Loucy (cell line): ENCODE data around the gene PIGK.

Experiments used
- H2AFZ ChIP-seq: fragments of 200-600 bp; sonication (generic); 2 replicates; pipeline ENCODE4 v1.6.0; 2016; ENCODE audit warnings: antibody characterized with exemption, mild to moderate bottlenecking, low read length, moderate library complexity
- H3F3A ChIP-seq: fragments of 200-600 bp; 2 replicates; pipeline ENCODE4 v1.6.0; 2016; ENCODE audit warnings: antibody characterized with exemption, low read depth, mild to moderate bottlenecking
- H3K27me3 ChIP-seq: fragments of 200-600 bp; sonication (generic); 2 replicates; pipeline ENCODE4 v1.6.1; 2014; ENCODE audit warnings: low read length, mild to moderate bottlenecking; ENCODE audit not compliant: insufficient read depth, poor library complexity, severe bottlenecking
- H3K36me3 ChIP-seq: fragments of 200-600 bp; sonication (generic); 2 replicates; pipeline ENCODE4 v1.6.1; 2016; ENCODE audit warnings: low read length; ENCODE audit not compliant: insufficient read depth
- H3K4me1 ChIP-seq: fragments of 200-600 bp; sonication (generic); 2 replicates; pipeline ENCODE4 v1.5.1; 2014; ENCODE audit warnings: low read length, mild to moderate bottlenecking; ENCODE audit not compliant: insufficient read depth, poor library complexity, severe bottlenecking
- H3K4me2 ChIP-seq: fragments of 200-600 bp; sonication (generic); 2 replicates; pipeline ENCODE4 v1.6.0; 2014; ENCODE audit warnings: antibody characterized with exemption, low read length, low read depth, mild to moderate bottlenecking; ENCODE audit not compliant: poor library complexity, severe bottlenecking
- H3K4me3 ChIP-seq: fragments of 200-600 bp; sonication (generic); 2 replicates; pipeline ENCODE4 v1.5.1; 2014; ENCODE audit warnings: low read length, mild to moderate bottlenecking, mixed read lengths; ENCODE audit not compliant: poor library complexity, severe bottlenecking
- H3K79me2 ChIP-seq: fragments of 200-600 bp; sonication (generic); 2 replicates; pipeline ENCODE4 v1.6.1; 2014; ENCODE audit warnings: low read length; ENCODE audit not compliant: insufficient read depth
- H3K9ac ChIP-seq: fragments of 200-600 bp; sonication (generic); 2 replicates; pipeline ENCODE4 v1.6.0; 2014; ENCODE audit warnings: mild to moderate bottlenecking, low read depth, low read length, moderate library complexity; ENCODE audit not compliant: poor library complexity, severe bottlenecking
- H3K9me2 ChIP-seq: fragments of 200-600 bp; sonication (generic); replicated peaks from 2 replicates; pipeline ENCODE4 v1.6.1; 2016; ENCODE audit warnings: low read depth, low read length, mixed read lengths
- H3K9me3 ChIP-seq: fragments of 200-600 bp; sonication (generic); 2 replicates; pipeline ENCODE4 v1.6.1; 2014; ENCODE audit warnings: mild to moderate bottlenecking, antibody characterized with exemption, low read length, low read depth; ENCODE audit not compliant: insufficient read depth
- H4K20me1 ChIP-seq: fragments of 200-600 bp; sonication (generic); 2 replicates; pipeline ENCODE4 v1.6.0; 2014; ENCODE audit warnings: antibody characterized with exemption, low read length, mild to moderate bottlenecking; ENCODE audit not compliant: insufficient read depth, poor library complexity, severe bottlenecking
- CTCF ChIP-seq: fragments of 200-600 bp; sonication (generic); conservative IDR thresholded peaks from 2 replicates; pipeline ENCODE4 v1.5.1; 2014; ENCODE audit warnings: mild to moderate bottlenecking, antibody characterized with exemption, low read length
- EZH2phosphoT487 ChIP-seq: fragments of 200-600 bp; IDR thresholded peaks from 2 replicates; pipeline ENCODE4 v1.6.1; 2018; ENCODE audit warnings: antibody characterized with exemption, mild to moderate bottlenecking, moderate library complexity, borderline replicate concordance

Gene PIGK

GRCh38 chr1:77263708-77264107, 44.5 kb upstream of the PIGK start:
- Histone ChIP-seq H3K9me2 (no peaks in the 10 kb centered on the region), H3K4me3 (no peak overlapping the region), H4K20me1 (no peaks in the 10 kb centered on the region), H3K4me1 (no peaks in the 10 kb centered on the region), H2AFZ (no peak overlapping the region), H3K4me2 (no peak overlapping the region), H3K79me2 (no peaks in the 10 kb centered on the region), H3K27me3 (no peaks in the 10 kb centered on the region), H3K9ac (no peak overlapping the region), H3F3A (no peaks in the 10 kb centered on the region), H3K9me3 (no peaks in the 10 kb centered on the region), H3K36me3 (no peaks in the 10 kb centered on the region)
- no peak for TF ChIP-seq CTCF
- no peak for TF ChIP-seq EZH2phosphoT487

GRCh38 chr1:77253211-77253610, 34.0 kb upstream of the PIGK start:
- H3K4me1 ChIP-seq: no peaks in the 10 kb centered on the region
- no peaks in the 10 kb centered on the region for H3K27me3 ChIP-seq
- no peak overlapping the region for H3K4me2 ChIP-seq
- peaks cover 10% of the 10 kb centered on the region; the same call in 1 of the 2 replicates for H3K9me3 ChIP-seq
- H3K36me3 ChIP-seq: no peaks in the 10 kb centered on the region
- TF ChIP-seq EZH2phosphoT487: no peak
- no peak for TF ChIP-seq CTCF
- H3K9ac ChIP-seq: no peak overlapping the region
- H3K4me3 ChIP-seq: no peak overlapping the region
- H4K20me1 ChIP-seq: no peaks in the 10 kb centered on the region
- no peaks in the 10 kb centered on the region for H3F3A ChIP-seq
- no peaks in the 10 kb centered on the region for H3K79me2 ChIP-seq
- no peak overlapping the region for H2AFZ ChIP-seq
- H3K9me2 ChIP-seq: no peaks in the 10 kb centered on the region

DNA sequence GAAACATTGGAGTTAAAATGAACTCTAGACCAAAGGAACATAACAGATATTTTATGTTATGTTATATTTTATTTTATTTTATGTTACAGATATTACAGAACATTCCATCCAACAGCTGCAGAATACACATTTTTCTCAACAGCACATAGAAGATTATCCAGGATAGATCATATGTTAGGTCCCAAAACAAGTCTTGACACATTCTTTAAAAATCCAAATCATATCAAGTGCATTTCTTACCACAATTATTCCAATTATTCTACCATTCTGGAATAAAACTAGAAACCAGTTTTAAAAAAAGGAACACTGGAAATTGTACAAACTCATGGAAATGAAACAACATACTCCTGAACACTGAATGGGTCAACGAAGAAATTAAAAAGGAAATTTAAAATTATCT, 30.9 kb upstream of the PIGK start:
- no peaks in the 10 kb centered on the region for H3K9me2 ChIP-seq
- no peaks in the 10 kb centered on the region for H3K36me3 ChIP-seq
- peaks cover 17% of the 10 kb centered on the region; the same call in 1 of the 2 replicates for H3K9me3 ChIP-seq
- no peak overlapping the region for H3K4me2 ChIP-seq
- H3K9ac ChIP-seq: no peak overlapping the region
- no peaks in the 10 kb centered on the region for H3F3A ChIP-seq
- H4K20me1 ChIP-seq: no peaks in the 10 kb centered on the region
- H3K4me1 ChIP-seq: no peaks in the 10 kb centered on the region
- no peaks in the 10 kb centered on the region for H3K27me3 ChIP-seq
- H3K79me2 ChIP-seq: no peaks in the 10 kb centered on the region
- TF ChIP-seq EZH2phosphoT487: no peak
- TF ChIP-seq CTCF: no peak
- H2AFZ ChIP-seq: no peak overlapping the region
- no peak overlapping the region for H3K4me3 ChIP-seq
